ENCODE data around the gene SPHK2. TPM values are rescaled to one million over a fixed set of nuclear protein-coding genes. Genes with fewer than 3 reads are reported as not detected.
"Not testable (repeated sequence)": the region's sequence is repeated elsewhere in the genome, so short reads cannot be mapped to it uniquely, and the experiment has no call there.

The SPHK2 gene
- polyA plus RNA-seq, 1 experiment: 4.6 TPM

- Histone ChIP-seq H3K4me3 (ENCODE audit: low read depth, low read length) (no peak overlapping the region), H3K27ac (ENCODE audit: low read depth, low read length) (no peak overlapping the region), H3K9me3 (ENCODE audit: control insufficient read depth, insufficient read depth, low read length) (peaks cover 3% of the 10 kb centered on the region; the same call in 1 of the 2 replicates), H3K27me3 (ENCODE audit: control insufficient read depth, insufficient read depth, low read length) (peaks cover 10% of the 10 kb centered on the region)
- CTCF ChIA-PET: no interaction called here
- DNase-seq (ENCODE audit: low read depth, low spot score): no peak
- TF ChIP-seq, protein P1, sequence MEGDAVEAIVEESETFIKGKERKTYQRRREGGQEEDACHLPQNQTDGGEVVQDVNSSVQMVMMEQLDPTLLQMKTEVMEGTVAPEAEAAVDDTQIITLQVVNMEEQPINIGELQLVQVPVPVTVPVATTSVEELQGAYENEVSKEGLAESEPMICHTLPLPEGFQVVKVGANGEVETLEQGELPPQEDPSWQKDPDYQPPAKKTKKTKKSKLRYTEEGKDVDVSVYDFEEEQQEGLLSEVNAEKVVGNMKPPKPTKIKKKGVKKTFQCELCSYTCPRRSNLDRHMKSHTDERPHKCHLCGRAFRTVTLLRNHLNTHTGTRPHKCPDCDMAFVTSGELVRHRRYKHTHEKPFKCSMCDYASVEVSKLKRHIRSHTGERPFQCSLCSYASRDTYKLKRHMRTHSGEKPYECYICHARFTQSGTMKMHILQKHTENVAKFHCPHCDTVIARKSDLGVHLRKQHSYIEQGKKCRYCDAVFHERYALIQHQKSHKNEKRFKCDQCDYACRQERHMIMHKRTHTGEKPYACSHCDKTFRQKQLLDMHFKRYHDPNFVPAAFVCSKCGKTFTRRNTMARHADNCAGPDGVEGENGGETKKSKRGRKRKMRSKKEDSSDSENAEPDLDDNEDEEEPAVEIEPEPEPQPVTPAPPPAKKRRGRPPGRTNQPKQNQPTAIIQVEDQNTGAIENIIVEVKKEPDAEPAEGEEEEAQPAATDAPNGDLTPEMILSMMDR (IDR thresholded peaks at IDR 0.05; ENCODE audit: low read depth, low read length): no peak
- POLR2A ChIA-PET: interaction anchor here (0.7 kb wide), 1 partner anchor 10 kb away, joined by 4 read pairs; no protein-coding TSS in a partner anchor
Measured at GRCh38 chr19:48676887-48677286, 57.6 kb downstream of the SPHK2 start.

DNA sequence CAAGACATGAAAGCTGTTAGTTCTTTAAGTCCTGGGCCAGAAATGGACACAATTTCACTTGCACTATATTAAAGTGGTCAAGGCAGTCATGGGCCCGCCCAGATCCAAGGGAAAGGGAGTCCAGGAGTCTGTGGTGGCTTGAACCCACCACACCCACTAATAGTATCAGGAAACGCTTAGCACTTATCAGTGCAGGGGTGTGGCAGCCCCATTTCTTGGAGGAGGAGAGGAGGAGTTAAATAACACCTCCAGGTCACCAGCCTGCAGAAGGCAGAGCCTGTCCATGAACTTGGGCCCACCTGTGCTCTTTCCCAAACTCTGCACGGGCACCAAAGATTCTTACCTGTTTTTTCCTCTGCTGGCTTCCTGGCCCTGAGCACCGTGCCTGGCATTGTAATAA is 58.9 kb downstream of the SPHK2 start:
- no peak for DNase-seq (ENCODE audit: low read depth, low spot score)
- Histone ChIP-seq H3K27ac (ENCODE audit: low read depth, low read length) (no peak overlapping the region), H3K4me3 (ENCODE audit: low read depth, low read length) (no peak overlapping the region), H3K9me3 (ENCODE audit: control insufficient read depth, insufficient read depth, low read length) (peaks cover 3% of the 10 kb centered on the region; the same call in 1 of the 2 replicates), H3K27me3 (ENCODE audit: control insufficient read depth, insufficient read depth, low read length) (peaks cover 7% of the 10 kb centered on the region)
- CTCF ChIA-PET: no interaction called here
- TF ChIP-seq, protein P1 (IDR thresholded peaks at IDR 0.05; ENCODE audit: low read depth, low read length): no peak
- POLR2A ChIA-PET: no interaction called here

- CTCF ChIA-PET; DNase-seq (ENCODE audit: low read depth, low spot score); H3K4me3 ChIP-seq (ENCODE audit: low read depth, low read length); H3K27ac ChIP-seq (ENCODE audit: low read depth, low read length); H3K9me3 ChIP-seq (ENCODE audit: control insufficient read depth, insufficient read depth, low read length); POLR2A ChIA-PET; H3K27me3 ChIP-seq (ENCODE audit: control insufficient read depth, insufficient read depth, low read length): not testable (repeated sequence)
Measured at GRCh38 chr19:48680006-48680405, 60.7 kb downstream of the SPHK2 start.

Other genes starting within 250 kb of the SPHK2 start
- 168 and 187 TPM in 2 replicates for gene KDELR1, start 228.0 kb upstream of the SPHK2 start, polyA plus RNA-seq (2011; rRNA removed)
- gene GRIN2D, start 225.8 kb upstream of the SPHK2 start, polyA plus RNA-seq (2011; rRNA removed): 0.07 and 0.10 TPM in 2 replicates
- gene GRWD1, start 173.5 kb upstream of the SPHK2 start, polyA plus RNA-seq (2011; rRNA removed): 15.2 and 16.0 TPM in 2 replicates
- gene KCNJ14, start 163.9 kb upstream of the SPHK2 start, polyA plus RNA-seq (2011; rRNA removed): 0.20 and 0.25 TPM in 2 replicates
- 29.3 and 35.6 TPM in 2 replicates for gene CYTH2, start 150.1 kb upstream of the SPHK2 start, polyA plus RNA-seq (2011; rRNA removed)
- 0.25 TPM in 2 replicates for gene LMTK3, start 107.7 kb upstream of the SPHK2 start, polyA plus RNA-seq (2011; rRNA removed)
- 0.12 and 0.20 TPM in 2 replicates for gene SULT2B1, start 67.3 kb upstream of the SPHK2 start, polyA plus RNA-seq (2011; rRNA removed)
- gene SPACA4, start 12.8 kb upstream of the SPHK2 start, polyA plus RNA-seq (2011; rRNA removed): not detected in 2 replicates
- gene FAM83E, start 4.4 kb upstream of the SPHK2 start, polyA plus RNA-seq (2011; rRNA removed): not detected in 2 replicates
- 1,020 and 1,259 TPM in 2 replicates for gene RPL18, start 328 bp upstream of the SPHK2 start, polyA plus RNA-seq (2011; rRNA removed)
- 3.4 and 4.0 TPM in 2 replicates for gene DBP, start 17.9 kb downstream of the SPHK2 start, polyA plus RNA-seq (2011; rRNA removed)
- gene CA11, start 26.7 kb downstream of the SPHK2 start, polyA plus RNA-seq (2011; rRNA removed): 3.7 and 4.3 TPM in 2 replicates
- gene NTN5, start 53.5 kb downstream of the SPHK2 start, polyA plus RNA-seq (2011; rRNA removed): 0.04 and 0.10 TPM in 2 replicates
- not detected in 2 replicates for gene FUT2, start 76.5 kb downstream of the SPHK2 start, polyA plus RNA-seq (2011; rRNA removed)
- 0.58 and 0.68 TPM in 2 replicates for gene MAMSTR, start 100.2 kb downstream of the SPHK2 start, polyA plus RNA-seq (2011; rRNA removed)
- 0.32 and 0.61 TPM in 2 replicates for gene RASIP1, start 121.1 kb downstream of the SPHK2 start, polyA plus RNA-seq (2011; rRNA removed)
- not detected in 2 replicates for gene IZUMO1, start 127.4 kb downstream of the SPHK2 start, polyA plus RNA-seq (2011; rRNA removed)
- gene FUT1, start 133.1 kb downstream of the SPHK2 start, polyA plus RNA-seq (2011; rRNA removed): 0.02 and 0.07 TPM in 2 replicates
- not detected in 2 replicates for gene FGF21, start 136.0 kb downstream of the SPHK2 start, polyA plus RNA-seq (2011; rRNA removed)
- gene BCAT2, start 191.5 kb downstream of the SPHK2 start, polyA plus RNA-seq (2011; rRNA removed): 23.3 and 31.8 TPM in 2 replicates
- 2.3 and 3.6 TPM in 2 replicates for gene HSD17B14, start 217.0 kb downstream of the SPHK2 start, polyA plus RNA-seq (2011; rRNA removed)
- gene PLEKHA4, start 249.1 kb downstream of the SPHK2 start, polyA plus RNA-seq (2011; rRNA removed): 7.1 and 11.9 TPM in 2 replicates

Data from AG04450 (cell line).